Measurements from ENCODE around the gene OR2A42.
"Not testable (repeated sequence)": the region's sequence is repeated elsewhere in the genome, so short reads cannot be mapped to it uniquely, and the experiment has no call there.

OR2A42 gene, protein sequence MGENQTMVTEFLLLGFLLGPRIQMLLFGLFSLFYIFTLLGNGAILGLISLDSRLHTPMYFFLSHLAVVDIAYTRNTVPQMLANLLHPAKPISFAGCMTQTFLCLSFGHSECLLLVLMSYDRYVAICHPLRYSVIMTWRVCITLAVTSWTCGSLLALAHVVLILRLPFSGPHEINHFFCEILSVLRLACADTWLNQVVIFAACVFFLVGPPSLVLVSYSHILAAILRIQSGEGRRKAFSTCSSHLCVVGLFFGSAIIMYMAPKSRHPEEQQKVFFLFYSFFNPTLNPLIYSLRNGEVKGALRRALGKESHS

DNA sequence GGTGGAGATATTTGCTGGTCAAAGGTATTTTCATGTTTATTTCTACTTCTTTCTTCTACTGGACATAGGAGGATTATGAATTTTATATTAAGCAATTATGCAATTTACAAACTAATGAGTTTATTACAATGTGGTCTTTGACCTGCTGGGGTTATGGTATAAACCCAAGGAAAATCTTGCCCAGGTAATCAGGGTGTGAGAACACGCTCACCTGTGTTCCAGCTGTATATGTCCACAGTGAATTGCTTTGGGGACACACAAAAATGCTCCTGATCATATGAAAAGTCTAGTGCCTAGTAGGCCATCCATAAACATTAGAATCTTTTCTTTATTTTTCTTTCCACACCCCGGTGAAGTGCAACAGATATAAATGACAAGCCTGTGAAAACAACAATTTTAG is at the start of gene OR2A42:
Gene OR2A42 (minus strand): TSS at position 241 of the 400 bp plus-strand sequence. CDS start 6,762 bp downstream, outside the sequence.
- not testable (repeated sequence) for FAIRE-seq; DNase-seq (ENCODE audit: low spot score)

DNA sequence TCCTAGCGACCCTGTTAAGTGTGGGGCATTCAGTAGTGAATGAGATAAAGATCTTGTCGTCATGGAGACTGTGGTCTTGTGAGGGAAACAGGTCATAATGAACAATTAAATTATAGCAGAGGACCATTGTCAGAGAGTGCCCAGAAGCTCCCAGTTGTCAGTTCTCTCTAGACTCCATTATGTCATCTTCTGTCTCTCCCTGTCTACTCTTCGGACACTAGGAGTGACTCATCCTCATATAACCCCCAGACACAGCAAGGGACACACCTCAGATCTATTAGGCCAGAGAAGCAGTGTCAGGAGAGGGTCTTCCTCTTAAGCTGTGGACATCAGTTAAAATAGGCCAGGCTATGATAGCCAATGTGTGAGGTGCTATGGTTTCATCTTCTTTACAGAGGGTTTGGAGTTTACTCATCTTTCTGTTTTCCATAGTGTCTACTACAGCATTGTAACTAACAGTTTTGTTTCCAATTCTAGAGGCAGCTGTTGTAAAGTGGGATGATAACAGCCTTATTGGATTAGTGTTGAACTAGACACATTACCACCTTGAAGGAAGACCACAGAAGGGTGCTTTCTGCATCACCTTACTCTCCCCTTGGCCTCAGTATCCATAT is 47.9 kb upstream of the OR2A42 start:
- FAIRE-seq = peak; percentile 65
- not testable (repeated sequence) for DNase-seq (ENCODE audit: low spot score)

DNA sequence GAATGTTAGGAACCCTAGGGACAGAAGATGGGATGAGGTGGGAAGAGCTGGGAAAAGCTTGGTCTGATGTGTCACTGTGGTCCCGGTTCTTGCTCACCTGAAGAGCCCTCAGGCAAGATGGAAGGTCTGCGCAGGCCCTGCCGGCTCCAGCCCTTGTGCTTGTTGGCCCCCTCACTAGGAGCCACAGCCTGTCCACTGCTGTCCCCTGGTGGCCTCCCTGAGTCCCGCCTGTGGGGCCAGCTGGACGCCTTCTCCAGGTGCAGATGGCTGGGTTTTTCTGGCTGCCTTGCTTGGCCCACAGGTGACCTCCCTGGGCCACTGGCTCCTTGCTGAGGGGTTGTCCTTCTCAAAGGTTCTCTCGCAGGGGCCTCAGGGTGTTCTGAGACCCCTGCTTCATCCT is 44.3 kb upstream of the OR2A42 start:
- FAIRE-seq = not testable (repeated sequence)

DNA sequence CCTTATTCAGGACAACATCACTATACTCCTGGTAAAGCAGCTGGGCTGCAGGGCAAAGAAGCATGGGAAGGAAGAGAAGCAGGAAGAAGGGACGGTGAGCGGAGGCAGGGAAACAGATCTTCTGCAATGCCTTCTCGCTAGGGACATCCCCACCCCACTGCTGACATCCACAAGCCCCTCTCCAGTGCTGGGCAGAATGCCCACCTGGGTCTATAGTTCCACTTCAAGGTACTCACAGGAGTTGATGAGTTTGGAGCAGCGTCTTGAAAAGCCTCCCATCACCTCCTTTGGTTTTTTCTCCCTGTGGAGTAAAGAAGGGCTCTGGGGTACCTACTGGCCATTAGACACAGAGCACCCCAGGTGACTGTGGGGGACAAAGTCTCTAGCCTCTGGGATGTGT is 43.1 kb upstream of the OR2A42 start:
- FAIRE-seq; DNase-seq (ENCODE audit: low spot score): not testable (repeated sequence)

More for the DNA sequence above, 44.3 kb upstream of the OR2A42 start:
- DNase-seq (ENCODE audit: low spot score) = not testable (repeated sequence)

DNA sequence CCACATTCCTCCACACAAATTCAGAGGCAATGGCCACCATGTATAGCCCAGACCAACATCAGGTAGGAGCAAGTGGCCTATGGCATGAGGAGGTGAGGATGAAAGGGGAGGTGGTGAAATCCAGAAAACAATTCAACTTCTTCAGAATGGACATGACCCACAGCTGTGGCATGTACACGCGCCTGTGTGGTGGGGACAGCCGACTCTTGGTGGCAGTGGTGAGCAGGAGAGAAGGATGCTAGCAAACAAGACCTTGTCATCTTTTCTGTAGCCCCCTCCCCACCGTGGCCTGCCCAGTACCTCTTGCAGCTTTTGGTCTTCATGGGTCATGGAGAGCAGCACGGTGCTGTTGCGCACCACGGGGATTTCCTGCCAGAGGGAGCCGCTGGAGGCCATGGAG is 42.6 kb upstream of the OR2A42 start:
- FAIRE-seq; DNase-seq (ENCODE audit: low spot score): not testable (repeated sequence)

- not testable (repeated sequence) for FAIRE-seq; DNase-seq (ENCODE audit: low spot score)
Measured at GRCh38 chr7:144280010-144280409, 40.6 kb upstream of the OR2A42 start.

- FAIRE-seq = not testable (repeated sequence)
Measured at GRCh38 chr7:144275281-144275680, 35.9 kb upstream of the OR2A42 start.

GRCh38 chr7:144269188-144269587 is 29.8 kb upstream of the OR2A42 start, which contains the start of gene CTAGE8:
TSS of gene CTAGE8 (minus strand) at chr7:144269288. CDS start at chr7:144269250, 38 bp downstream.
- FAIRE-seq; DNase-seq (ENCODE audit: low spot score): not testable (repeated sequence)

More at GRCh38 chr7:144275281-144275680, 35.9 kb upstream of the OR2A42 start:
- not testable (repeated sequence) for DNase-seq (ENCODE audit: low spot score)

DNA sequence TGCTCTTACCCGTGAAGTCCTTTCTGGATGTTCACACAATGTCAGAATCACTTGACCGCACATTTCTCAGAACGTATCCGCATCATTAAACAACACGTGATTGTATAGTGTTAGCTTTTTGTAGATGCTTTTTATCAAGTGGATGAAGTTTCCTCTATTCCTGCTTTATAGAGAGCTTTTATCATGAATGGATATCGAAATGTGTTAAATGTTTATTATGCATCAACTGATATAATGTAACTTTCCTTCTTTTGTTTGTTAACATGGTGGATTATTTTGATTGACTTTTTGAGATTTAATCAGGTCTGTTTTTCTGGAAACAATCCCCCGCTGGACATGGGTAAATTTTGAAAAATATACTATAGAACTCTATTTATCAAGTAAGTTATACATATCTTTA is 25.3 kb upstream of the OR2A42 start, which contains the start of gene OR2A7:
Gene OR2A7 (minus strand): TSS at position 101 of the 400 bp plus-strand sequence. CDS start 5,164 bp downstream, outside the sequence.
- FAIRE-seq; DNase-seq (ENCODE audit: low spot score): not testable (repeated sequence)

DNA sequence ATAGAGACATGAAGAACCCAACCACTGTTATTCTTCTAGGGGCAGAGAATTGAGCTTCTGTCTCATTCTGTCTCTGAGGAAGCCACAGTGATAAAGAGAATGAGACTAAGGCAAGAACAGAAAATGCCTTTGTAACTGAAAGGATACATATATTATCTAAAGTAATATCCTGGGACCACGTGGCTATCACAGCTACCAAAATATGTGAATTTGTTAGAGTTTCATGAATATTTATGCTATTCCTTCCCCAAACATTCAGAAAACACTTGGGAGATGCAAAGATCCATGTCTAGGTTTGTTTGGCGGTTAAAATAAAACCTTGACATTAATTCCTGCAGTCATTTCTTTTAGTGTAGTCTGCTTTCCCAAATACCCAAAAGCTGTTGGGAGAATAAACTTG is 22.7 kb upstream of the OR2A42 start:
- not testable (repeated sequence) for FAIRE-seq

DNA sequence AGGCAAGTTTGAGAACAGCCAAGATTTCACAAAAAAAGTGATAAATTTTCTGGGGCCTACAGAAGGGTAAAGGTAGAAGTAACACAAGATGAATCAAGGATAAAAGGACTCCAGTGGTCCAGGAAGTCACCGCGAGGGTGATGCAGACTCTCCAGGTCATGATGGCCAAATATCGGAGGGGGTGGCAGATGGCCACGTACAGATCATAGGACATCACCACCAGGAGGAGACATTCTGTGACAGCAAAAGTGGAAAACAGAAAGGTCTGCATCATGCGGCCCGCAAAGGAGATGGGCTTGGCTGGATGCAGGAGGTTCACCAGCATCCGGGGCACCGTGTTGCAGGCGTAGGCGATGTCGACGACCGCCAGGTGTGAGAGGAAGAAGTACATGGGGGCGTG is 19.7 kb upstream of the OR2A42 start:
- DNase-seq (ENCODE audit: low spot score); FAIRE-seq: not testable (repeated sequence)

More for the DNA sequence above, 22.7 kb upstream of the OR2A42 start:
- not testable (repeated sequence) for DNase-seq (ENCODE audit: low spot score)

- DNase-seq (ENCODE audit: low spot score) = no peak
- FAIRE-seq = no peak
Measured at GRCh38 chr7:144256112-144256511, 16.7 kb upstream of the OR2A42 start.

DNA sequence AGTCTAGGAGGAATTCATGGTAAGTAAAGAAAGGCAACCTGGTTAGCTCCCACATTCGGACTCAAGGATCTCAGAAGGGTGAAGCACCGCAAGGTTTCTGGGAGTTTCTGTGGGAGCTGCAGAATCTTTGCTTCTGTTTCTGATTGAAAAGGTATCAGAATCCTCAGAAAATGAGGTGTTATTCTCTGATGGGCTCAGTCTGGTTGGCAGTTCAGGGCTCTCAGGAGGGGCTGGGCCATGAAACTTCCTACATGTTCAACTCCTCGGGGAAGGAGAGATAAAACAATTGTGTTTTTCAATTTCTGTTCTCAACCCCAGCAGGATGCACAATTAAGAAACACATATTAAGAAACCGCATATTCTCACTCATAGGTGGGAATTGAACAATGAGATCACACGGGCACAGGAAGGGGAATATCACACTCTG is 16.1 kb upstream of the OR2A42 start:
- DNase-seq (ENCODE audit: low spot score) = peak; percentile 1
- FAIRE-seq = no peak

- DNase-seq (ENCODE audit: low spot score); FAIRE-seq: not testable (repeated sequence)
Measured at GRCh38 chr7:144252307-144252706, 12.9 kb upstream of the OR2A42 start.

DNA sequence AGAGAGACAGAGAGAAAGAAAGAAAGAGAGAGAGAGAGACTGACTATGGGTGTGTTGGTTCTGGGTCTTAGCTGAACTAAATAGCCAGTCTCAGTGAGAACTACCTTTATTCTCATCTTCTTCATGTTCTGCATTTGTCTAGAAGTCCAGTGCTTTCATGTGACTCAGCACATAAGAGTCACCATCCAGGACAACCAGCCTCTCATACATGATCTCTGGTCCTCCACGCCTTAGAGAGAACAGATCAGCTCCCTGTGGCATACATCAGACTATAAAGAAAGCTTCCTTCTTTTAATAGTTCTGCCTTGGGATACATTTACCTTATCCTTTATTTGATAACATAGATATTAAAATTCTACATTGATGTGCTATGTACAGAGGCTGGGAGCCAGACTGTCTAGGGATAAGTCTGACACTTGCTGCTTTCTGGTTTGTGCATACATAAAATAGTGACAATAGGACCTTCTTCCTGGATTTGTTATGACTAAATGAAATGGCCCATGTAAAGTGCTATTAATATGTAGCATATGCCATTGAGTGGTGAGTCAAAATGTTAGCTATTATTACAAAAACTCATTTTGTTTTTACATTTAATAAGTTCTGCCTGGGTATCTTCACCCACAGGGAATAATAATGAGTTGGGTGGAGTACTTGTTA is 8.4 kb upstream of the OR2A42 start:
- DNase-seq (ENCODE audit: low spot score); FAIRE-seq: not testable (repeated sequence)

DNA sequence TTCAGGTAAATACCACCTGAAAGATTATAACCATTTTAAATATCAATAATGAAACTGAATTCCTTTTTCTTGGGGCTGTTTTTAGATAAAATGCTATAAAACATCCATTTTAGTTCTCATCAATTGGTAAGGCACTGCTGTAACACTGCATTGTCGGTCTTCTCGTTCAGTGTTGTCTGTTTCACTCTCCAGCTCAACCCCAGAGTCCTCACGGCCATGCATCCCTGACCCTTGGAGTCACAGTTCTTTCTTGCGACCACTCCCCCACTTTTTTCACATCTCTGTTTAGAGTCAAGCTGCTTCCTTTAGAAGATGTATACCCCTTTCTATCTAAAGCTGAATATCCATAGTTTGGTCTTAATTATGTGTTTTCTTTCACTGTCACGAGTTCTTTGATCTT is 7.6 kb upstream of the OR2A42 start:
- DNase-seq (ENCODE audit: low spot score); FAIRE-seq: not testable (repeated sequence)

- DNase-seq (ENCODE audit: low spot score); FAIRE-seq: not testable (repeated sequence)
Measured at GRCh38 chr7:144245372-144245771, 6.0 kb upstream of the OR2A42 start.

DNA sequence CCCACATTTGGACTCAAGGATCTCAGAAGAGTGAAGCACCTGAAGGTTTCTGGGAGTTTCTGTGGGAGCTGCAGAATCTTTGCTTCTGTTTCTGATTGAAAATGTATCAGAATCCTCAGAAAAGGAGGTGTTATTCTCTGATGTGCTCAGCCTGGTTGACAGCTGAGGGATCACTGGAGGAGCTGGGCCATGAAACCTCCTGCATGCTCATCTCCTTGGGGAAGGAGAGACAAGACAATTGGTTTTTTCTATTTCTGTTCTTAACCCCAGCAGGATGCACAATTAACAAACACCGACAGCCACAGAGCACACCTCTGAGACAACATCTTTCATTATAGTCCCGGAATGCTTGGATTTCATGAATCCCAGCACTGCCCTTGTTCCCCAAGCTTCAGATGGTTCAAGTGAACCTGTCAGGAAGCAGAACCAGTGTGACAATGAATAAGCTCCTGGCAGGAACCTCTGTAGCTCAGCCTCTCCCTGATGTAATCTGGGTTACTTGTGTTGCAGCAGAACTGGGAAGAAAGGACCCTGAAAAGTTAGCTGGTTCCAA is 799 bp downstream of the OR2A42 start:
- DNase-seq (ENCODE audit: low spot score); FAIRE-seq: not testable (repeated sequence)

- FAIRE-seq = not testable (repeated sequence)
Measured at GRCh38 chr7:144233039-144233438, 6.4 kb downstream of the OR2A42 start.

DNA sequence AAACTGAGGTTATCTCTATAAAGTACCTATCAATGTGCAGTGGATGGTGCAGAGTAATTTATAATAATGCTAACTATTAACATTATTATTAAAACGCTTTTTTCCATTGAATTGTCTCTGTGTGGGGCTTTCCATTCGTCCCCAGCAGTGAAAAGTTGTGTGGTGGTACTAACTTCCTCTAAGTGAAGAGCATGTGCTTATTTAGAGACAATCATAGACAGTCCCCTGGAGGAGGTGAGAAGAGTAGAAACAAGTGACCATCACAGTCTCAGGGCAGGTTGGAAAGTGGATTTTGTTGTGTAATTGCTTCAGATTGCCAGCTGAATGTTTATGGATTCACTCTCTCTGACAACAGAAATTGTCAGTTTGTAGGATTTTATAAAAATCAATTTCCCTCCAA is 8.4 kb downstream of the OR2A42 start:
- not testable (repeated sequence) for FAIRE-seq; DNase-seq (ENCODE audit: low spot score)

More at GRCh38 chr7:144233039-144233438, 6.4 kb downstream of the OR2A42 start:
- not testable (repeated sequence) for DNase-seq (ENCODE audit: low spot score)

DNA sequence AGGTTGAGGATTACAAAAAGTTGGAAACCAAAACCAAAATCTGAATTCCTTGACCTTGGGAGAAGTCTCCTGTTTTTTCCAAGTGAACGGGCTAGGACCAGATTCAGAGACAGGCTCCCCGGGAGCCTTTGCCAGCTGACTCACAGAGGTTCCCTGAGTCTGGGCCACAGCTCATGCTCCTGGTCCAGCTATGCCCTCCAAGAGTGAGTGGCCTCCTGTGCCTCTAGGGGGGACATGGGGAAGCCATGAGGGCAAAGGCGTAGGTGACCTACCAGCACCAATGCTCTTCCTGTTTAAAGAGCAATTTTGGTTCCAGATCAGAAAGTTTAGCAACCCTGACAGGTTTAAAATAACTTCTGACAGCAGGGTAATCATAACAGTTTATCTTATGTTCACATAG is 10.6 kb downstream of the OR2A42 start:
- FAIRE-seq = not testable (repeated sequence)
- peak; percentile 2 for DNase-seq (ENCODE audit: low spot score)

Measured in RCC 7860 (cell line).